OCI-LY7 (cell line): ENCODE data around the gene ARHGAP42.

Source experiments
- EZH2phosphoT487 ChIP-seq: fragments of 200-600 bp; sonication (generic); IDR thresholded peaks from 2 replicates; pipeline ENCODE4 v1.6.1; 2018; ENCODE audit warnings: low read depth, borderline replicate concordance, mild to moderate bottlenecking, mixed run types, antibody characterized with exemption, low read length, moderate library complexity, mixed read lengths
- TF ChIP-seq, protein P1 (sequence below): fragments of 200-600 bp; sonication (generic); conservative IDR thresholded peaks from 2 replicates; pipeline ENCODE4 v1.5.1; 2014; ENCODE audit warnings: mild to moderate bottlenecking, antibody characterized with exemption, low read length, moderate library complexity, mixed read lengths

GRCh38 chr11:100756559-100756958 lies 69.5 kb downstream of the ARHGAP42 start:
- TF ChIP-seq, protein P1, sequence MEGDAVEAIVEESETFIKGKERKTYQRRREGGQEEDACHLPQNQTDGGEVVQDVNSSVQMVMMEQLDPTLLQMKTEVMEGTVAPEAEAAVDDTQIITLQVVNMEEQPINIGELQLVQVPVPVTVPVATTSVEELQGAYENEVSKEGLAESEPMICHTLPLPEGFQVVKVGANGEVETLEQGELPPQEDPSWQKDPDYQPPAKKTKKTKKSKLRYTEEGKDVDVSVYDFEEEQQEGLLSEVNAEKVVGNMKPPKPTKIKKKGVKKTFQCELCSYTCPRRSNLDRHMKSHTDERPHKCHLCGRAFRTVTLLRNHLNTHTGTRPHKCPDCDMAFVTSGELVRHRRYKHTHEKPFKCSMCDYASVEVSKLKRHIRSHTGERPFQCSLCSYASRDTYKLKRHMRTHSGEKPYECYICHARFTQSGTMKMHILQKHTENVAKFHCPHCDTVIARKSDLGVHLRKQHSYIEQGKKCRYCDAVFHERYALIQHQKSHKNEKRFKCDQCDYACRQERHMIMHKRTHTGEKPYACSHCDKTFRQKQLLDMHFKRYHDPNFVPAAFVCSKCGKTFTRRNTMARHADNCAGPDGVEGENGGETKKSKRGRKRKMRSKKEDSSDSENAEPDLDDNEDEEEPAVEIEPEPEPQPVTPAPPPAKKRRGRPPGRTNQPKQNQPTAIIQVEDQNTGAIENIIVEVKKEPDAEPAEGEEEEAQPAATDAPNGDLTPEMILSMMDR = no peak
- TF ChIP-seq EZH2phosphoT487 = no peak
